GM18498 (cell line): Measurements from ENCODE around the gene TOMM70.
"Not testable (repeated sequence)": the region's sequence is repeated elsewhere in the genome, so short reads cannot be mapped to it uniquely, and the experiment has no call there.

Experiments
- ATAC-seq: cut with Tn5 transposase; IDR thresholded peaks from one replicate; pipeline ENCODE4 v1.9.1; 2021; ENCODE audit warnings: mild to moderate bottlenecking, moderate library complexity; ENCODE audit not compliant: unreplicated experiment

TOMM70 gene

GRCh38 chr3:100400780-100401673 is at the start of gene TOMM70, which contains the start of gene LNP1:
Gene TOMM70, minus strand, starts transcription at chr3:100401089. Its CDS starts 140 bp downstream, at chr3:100400949.
Gene LNP1, plus strand, starts transcription at chr3:100401539. Its CDS starts 28,191 bp downstream, at chr3:100429730.
- peak; percentile 88 for ATAC-seq

DNA sequence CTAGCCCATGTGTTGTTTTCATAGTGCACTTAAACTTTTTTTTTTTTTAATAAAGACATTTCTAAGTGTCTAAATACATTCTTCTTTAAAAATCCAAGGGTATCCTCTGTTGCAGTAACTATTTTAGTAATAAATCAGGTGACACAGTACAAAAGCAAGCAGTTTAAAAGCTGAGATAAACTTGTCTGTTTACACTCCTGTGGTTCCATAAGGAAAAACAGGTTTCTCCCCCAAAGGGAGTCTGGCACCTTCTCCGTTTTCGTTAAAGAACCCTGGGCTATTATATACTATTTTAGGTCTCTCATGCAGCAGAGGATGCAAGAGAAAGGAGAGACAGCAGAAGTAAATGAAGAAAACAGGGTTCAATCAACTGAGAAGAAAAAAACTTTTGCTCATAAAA is 48.3 kb upstream of the TOMM70 start:
- no peak for ATAC-seq

GRCh38 chr3:100448079-100448478 is 47.2 kb upstream of the TOMM70 start:
- no peak for ATAC-seq

DNA sequence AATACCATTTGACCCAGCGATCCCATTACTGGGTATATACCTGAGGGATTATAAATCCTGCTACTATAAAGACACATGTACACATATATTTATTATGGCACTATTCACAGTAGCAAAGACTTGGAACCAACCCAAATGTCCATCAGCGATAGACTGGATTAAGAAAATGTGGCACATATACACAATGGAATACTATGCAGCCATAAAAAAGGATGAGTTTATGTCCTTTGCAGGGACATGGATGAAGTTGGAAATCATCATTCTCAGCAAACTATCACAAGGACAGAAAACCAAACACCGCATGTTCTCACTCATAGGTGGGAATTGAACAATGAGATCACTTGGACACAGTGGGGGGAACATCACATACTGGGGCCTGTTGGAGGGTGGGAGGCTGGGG is 46.2 kb upstream of the TOMM70 start:
- not testable (repeated sequence) for ATAC-seq

DNA sequence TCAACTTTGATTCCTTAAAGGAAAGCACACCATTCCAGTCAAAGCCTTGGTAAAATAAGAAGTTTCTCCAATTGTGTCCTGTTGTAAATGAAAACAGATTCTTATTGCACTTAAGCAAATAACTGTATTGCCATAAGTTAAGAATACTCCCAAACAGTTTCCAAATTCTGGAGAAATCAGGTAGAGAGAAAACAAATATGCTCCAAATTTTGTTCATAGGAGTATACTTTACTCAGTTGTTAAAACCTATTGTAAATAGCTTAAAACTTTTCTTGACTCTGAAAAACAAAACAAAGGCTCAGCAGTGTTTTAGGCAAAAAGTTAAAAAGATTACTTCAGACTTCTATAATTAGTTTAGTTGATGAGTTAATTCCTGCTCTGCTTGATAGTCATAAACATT is 42.8 kb upstream of the TOMM70 start:
- ATAC-seq = no peak

DNA sequence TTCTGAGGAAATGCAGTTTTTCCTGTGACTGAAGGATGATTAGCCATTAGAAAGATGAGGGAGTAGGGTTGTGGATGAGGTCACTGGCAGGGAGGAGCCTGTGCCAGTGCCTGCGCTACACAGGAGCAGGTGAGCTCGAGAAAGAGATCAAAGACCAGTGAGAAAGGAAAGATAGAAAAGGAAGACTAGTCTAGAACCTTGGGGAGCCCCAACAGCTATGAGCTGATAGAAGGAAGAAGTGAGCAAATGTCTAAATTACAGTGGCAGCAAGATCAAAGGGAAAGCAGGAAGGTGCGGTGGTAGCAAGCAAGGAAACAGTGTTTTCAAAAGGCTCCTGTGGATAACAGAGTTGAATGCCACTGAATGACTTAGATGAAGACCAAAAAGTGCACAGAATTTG is 40.0 kb upstream of the TOMM70 start:
- ATAC-seq = no peak

DNA sequence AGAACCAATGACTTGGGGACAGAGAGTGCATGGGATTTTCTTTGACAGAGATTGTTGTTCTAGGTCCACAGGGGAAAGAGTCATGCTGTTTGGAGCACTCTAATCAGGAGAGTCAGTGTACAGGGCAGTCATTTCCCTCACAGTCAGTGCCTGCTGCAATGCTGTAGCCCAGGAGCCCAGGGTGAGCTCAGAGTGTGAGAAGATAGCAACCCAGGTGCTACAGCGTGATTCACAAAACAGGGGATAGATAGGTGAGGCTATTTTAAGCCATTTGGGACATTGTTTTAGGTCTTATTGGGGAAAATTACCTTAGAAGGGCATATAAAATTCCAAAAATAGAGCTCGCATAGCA is 37.7 kb upstream of the TOMM70 start:
- no peak for ATAC-seq

GRCh38 chr3:100437721-100438622 is 37.1 kb upstream of the TOMM70 start:
- no peak for ATAC-seq

DNA sequence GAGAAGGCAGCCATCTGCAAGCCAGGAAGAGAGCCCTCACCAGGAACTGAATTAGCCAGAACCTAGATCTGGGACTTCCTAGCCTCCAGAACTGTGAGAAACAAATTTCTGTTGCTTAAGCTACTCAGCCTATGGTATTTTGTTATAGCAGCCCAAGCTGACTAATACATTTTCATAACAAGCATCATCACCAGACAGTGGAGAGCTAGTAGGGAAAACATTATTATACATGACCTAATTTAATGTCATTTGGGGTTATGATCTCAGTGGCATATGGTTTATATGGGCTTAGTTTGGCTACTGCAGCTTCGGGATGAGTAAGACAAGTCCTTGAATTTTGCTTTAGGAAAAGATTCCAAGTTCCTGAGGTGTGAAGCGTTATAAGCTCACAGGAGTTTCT is 36.1 kb upstream of the TOMM70 start:
- no peak for ATAC-seq

DNA sequence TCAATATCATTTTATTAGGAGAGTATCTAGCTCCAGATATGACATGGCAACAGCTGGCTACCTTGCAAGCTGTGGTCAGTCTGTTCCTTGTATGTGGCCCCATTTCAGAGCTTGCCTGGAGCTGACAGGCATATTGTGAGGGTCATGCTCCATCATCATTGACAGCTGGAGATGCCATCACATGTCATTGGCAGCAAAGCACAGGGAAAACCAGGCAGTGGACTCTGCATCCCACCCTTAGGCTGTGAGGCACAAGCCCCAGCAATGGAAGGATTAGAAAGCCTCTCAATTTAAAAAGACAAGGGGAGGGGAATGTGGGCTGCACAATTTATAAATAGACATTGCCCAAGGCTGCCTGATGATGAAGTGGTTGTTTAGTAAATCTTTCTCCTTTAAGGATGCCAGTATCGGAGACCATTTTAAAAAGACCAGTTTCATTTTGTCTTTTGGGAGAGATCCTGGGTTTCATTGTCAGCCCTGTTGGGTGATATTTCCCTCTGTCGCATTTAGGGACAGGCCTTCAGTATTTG is 28.4 kb upstream of the TOMM70 start:
- ATAC-seq = no peak

- no peak for ATAC-seq
Measured at GRCh38 chr3:100427699-100428098, 26.8 kb upstream of the TOMM70 start.

GRCh38 chr3:100426067-100426682 is 25.3 kb upstream of the TOMM70 start:
- ATAC-seq = no peak

- no peak for ATAC-seq
Measured at GRCh38 chr3:100425316-100425715, 24.4 kb upstream of the TOMM70 start.

DNA sequence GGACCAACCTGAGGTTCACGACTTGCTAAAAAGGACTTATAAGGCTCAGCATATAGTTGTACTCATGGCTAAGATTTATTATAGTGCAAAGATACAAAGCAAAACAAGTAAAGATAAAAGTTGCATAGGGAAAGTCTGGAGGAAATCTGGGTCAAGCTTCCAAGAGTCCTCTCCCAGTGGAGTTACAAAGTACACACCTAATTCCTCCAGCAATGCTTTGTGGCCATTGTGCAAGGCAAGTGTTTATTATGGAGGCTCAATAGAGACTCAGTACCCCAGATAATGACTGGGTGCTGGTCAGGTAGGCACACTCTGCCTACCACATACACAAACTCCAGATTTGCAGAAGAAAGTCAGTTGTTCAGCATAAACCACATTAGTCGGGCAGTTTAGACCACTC is 23.4 kb upstream of the TOMM70 start:
- ATAC-seq = no peak

GRCh38 chr3:100423611-100424010 is 22.7 kb upstream of the TOMM70 start:
- ATAC-seq = no peak

DNA sequence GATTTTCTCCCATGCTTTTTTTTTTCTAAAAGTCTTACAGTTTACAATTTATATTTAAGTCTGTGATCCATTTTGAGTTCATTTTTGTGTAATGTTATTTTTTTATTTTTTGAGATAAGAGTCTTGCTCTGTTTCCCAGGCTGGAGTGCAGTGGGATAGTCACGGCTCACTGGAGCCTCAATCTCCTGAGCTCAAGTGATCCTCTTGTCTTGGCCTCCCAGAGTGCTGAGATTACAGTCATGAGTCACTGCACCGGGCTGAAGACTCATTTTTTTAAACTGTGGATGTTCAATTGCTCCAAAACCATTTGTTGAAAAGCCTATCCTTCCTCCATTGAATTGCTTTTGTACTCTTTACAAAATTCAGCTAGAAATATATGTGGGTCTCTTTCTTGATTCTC is 20.0 kb upstream of the TOMM70 start:
- no peak for ATAC-seq

DNA sequence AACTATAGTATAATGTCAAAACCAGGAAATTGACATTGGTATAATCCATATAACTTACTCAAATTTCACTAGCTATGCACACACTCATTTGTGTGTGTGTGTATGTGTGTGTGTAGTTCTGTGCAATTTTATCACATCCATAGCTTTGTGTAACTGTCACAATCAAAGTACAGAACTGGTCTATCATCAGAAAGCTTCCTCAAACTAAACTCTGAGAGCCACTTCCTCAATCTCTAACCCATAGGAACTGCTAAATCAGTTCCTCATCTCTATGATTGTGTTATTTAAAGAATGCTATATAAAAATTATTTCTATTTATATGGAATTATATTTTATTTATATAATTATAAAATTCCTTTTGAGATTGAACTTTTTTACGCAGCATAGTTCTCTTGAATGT is 18.5 kb upstream of the TOMM70 start:
- ATAC-seq = no peak

GRCh38 chr3:100416863-100417262 is 16.0 kb upstream of the TOMM70 start:
- ATAC-seq = no peak

DNA sequence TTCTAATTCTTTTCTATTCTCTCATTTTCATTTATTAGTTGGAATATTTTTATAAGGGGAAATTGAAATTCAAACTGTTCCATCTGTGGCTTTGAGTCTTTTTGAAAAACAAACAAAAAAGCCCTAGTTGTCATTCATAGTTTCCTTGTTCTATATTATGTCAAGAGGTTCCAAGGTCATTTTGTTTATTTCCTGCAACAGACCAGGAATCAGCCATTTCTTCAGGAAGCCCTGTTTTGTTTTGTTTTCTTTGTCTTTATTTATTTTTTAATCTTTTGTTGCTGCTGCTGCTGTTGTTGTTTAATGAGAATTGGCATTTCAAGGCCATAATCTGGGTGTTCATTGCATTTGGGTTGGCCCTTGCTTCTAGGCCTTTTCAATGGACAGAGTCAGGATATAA is 15.3 kb upstream of the TOMM70 start:
- ATAC-seq = no peak

- ATAC-seq = no peak
Measured at GRCh38 chr3:100413613-100414012, 12.7 kb upstream of the TOMM70 start.
